ENCODE results near the gene B4GALNT1. TPM values are rescaled to one million over a fixed set of nuclear protein-coding genes. Genes with fewer than 3 reads are reported as not detected.

The B4GALNT1 gene
- total RNA-seq, 1 donor from 2014 or later, result 5.6 TPM

DNA sequence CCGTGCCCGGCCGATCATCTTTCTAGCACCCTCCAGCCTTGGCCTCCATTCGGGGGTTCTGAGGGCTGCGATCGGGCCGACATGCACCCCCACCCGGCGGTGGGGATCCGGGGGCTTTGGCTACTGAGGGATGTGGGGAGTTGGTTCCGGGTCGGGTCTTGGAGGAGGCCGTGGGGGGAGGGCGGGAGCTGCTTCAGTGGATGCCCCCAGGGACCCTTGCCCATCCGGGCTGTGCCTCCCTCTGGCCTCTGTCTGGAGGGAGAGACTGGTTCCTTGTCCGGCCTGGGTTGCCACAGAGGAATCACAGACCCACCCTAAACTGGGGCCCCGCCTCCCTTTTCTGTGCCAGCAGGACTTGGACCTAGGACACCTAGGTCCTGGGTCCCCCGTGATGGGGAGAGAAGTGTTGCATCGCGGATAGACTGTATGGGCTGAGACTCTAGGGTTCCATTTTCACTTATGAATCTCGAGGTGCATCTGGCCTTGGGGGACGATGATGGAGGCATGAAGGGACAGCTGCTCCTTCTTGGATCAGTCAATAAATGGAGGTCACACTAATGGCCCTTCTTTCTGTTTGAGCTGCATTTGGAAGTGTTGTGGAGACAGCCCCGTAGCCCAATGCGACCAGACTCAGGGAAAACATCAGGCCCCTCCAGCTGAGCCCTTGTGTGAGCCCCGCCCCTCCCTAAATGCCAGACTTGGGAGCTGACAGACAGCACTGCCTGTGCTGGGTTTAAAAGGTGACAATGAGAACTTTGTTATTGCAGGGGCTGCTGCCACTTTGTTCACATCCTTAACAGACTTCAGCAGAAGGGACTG lies 27.8 kb downstream of the B4GALNT1 start:
- Mint-ChIP-seq H3K4me1 (ENCODE audit: unreplicated experiment) (peaks cover 34% of the 10 kb centered on the region), H3K27ac (ENCODE audit: unreplicated experiment) (peak overlapping the region; percentile 91)

DNA sequence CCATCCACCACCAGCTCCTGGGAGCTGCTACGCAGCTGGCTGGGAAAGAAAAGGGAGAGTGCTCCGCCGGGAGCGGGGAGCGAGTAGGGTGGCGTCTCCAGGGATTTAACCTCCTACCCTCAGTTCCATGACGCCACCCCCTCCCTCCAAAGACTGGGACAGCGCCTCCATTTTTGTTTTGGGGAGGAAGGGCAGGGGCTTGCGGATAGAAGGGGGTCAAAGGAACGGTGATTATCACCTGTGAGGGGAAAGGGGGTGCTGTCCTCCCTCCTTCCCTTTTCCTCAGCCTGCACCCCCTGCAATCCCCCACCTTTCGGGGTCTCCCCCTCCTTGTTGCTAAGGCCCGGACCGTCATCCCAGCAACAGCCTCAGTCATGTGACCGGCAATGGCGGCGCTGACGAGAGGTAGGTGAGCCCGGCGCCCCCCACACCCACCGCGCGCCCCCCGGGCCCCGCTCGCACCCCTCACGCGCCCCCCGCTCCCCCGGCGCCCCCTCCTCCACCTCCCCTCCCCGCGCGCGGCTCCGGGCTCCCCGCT lies 28.5 kb downstream of the B4GALNT1 start, which contains the start of gene DTX3:
Gene DTX3, plus strand, starts transcription at position 371 of the 538 bp plus-strand sequence. CDS start 1,694 bp downstream, outside the sequence.
- Mint-ChIP-seq H3K9me3 (ENCODE audit: unreplicated experiment) (no peaks in the 10 kb centered on the region), H3K4me1 (ENCODE audit: unreplicated experiment) (peaks cover 30% of the 10 kb centered on the region), H3K27me3 (ENCODE audit: unreplicated experiment) (peaks cover 2% of the 10 kb centered on the region), H3K36me3 (ENCODE audit: unreplicated experiment) (peaks cover 30% of the 10 kb centered on the region), H3K27ac (ENCODE audit: unreplicated experiment) (peak within 1 kb of the TSS; percentile 93), H3K4me3 (ENCODE audit: unreplicated experiment) (peak within 1 kb of the TSS; percentile 79)
- DNase-seq (ENCODE audit: extremely low spot score, unreplicated experiment), result no peak
- TF ChIP-seq, protein P1, sequence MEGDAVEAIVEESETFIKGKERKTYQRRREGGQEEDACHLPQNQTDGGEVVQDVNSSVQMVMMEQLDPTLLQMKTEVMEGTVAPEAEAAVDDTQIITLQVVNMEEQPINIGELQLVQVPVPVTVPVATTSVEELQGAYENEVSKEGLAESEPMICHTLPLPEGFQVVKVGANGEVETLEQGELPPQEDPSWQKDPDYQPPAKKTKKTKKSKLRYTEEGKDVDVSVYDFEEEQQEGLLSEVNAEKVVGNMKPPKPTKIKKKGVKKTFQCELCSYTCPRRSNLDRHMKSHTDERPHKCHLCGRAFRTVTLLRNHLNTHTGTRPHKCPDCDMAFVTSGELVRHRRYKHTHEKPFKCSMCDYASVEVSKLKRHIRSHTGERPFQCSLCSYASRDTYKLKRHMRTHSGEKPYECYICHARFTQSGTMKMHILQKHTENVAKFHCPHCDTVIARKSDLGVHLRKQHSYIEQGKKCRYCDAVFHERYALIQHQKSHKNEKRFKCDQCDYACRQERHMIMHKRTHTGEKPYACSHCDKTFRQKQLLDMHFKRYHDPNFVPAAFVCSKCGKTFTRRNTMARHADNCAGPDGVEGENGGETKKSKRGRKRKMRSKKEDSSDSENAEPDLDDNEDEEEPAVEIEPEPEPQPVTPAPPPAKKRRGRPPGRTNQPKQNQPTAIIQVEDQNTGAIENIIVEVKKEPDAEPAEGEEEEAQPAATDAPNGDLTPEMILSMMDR (IDR thresholded peaks at IDR 0.05), result no peak

More for the DNA sequence above, 27.8 kb downstream of the B4GALNT1 start:
- DNase-seq (ENCODE audit: extremely low spot score, unreplicated experiment), result no peak
- H3K9me3 Mint-ChIP-seq (ENCODE audit: unreplicated experiment), result no peaks in the 10 kb centered on the region
- H3K27me3 Mint-ChIP-seq (ENCODE audit: unreplicated experiment), result peaks cover 2% of the 10 kb centered on the region
- peaks cover 23% of the 10 kb centered on the region for H3K36me3 Mint-ChIP-seq (ENCODE audit: unreplicated experiment)
- peak overlapping the region; percentile 79 for H3K4me3 Mint-ChIP-seq (ENCODE audit: unreplicated experiment)
- TF ChIP-seq, protein P1 (IDR thresholded peaks at IDR 0.05), result no peak

DNA sequence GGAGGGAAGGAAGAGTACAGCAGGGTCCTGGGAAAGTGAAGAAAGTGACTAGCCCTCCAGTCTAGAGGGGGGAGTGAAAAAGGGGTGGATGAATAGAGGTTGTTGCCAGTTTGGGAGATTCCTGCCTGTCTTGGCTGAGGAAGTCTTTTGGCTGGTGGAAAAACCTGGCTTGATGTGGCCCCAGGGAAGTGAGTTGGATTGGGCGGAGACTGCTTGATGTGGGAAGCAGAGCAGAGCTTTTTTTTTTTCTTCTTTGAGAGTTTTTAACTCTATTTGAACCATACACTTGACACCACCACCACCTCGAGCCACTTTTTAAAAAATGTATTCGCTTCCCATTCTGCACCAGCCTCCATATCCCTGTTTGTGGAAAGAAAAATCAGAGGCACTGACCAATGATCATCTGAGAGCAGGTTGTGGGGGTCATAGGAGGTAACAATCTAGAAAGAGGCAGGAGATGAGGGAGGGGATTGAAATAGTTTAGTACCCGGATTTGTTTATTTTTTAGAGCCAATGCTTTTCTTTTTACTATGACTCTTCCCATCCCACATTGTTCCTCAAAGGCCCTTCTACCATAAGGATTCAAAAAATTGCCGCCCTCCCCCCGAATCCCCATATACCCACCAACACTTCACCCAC lies 29.1 kb downstream of the B4GALNT1 start:
- TF ChIP-seq, protein P1 (IDR thresholded peaks at IDR 0.05), result no peak
- Mint-ChIP-seq H3K36me3 (ENCODE audit: unreplicated experiment) (peaks cover 34% of the 10 kb centered on the region), H3K9me3 (ENCODE audit: unreplicated experiment) (no peaks in the 10 kb centered on the region), H3K27me3 (ENCODE audit: unreplicated experiment) (peaks cover 2% of the 10 kb centered on the region), H3K4me1 (ENCODE audit: unreplicated experiment) (peaks cover 25% of the 10 kb centered on the region), H3K4me3 (ENCODE audit: unreplicated experiment) (peak overlapping the region; percentile 79), H3K27ac (ENCODE audit: unreplicated experiment) (peak overlapping the region; percentile 93)
- DNase-seq (ENCODE audit: extremely low spot score, unreplicated experiment), result no peak

DNA sequence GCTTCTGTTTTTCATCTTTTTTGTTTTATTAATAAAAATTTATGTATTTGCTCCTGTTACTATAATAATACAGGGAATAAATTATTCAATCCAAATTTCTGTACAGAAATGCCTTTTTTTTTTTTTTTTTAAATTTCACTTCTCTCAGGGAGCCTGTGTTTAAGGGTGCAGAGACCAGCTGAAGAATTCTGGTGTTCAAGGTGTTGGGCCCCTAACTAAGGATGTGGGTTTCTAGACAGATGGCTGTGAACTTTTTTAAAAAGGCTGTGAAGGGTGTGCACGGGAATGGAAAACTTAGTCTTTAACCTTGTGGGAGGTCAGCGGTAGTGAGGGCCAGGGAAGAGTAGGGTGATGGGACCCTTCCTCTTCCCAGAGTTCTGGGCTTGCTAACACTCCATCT lies 29.7 kb downstream of the B4GALNT1 start:
- Mint-ChIP-seq H3K9me3 (ENCODE audit: unreplicated experiment) (no peaks in the 10 kb centered on the region), H3K36me3 (ENCODE audit: unreplicated experiment) (peaks cover 38% of the 10 kb centered on the region), H3K27ac (ENCODE audit: unreplicated experiment) (peak overlapping the region; percentile 93), H3K4me3 (ENCODE audit: unreplicated experiment) (no peak overlapping the region), H3K27me3 (ENCODE audit: unreplicated experiment) (peaks cover 2% of the 10 kb centered on the region), H3K4me1 (ENCODE audit: unreplicated experiment) (peaks cover 25% of the 10 kb centered on the region)
- no peak for DNase-seq (ENCODE audit: extremely low spot score, unreplicated experiment)
- TF ChIP-seq, protein P1 (IDR thresholded peaks at IDR 0.05), result no peak

DNA sequence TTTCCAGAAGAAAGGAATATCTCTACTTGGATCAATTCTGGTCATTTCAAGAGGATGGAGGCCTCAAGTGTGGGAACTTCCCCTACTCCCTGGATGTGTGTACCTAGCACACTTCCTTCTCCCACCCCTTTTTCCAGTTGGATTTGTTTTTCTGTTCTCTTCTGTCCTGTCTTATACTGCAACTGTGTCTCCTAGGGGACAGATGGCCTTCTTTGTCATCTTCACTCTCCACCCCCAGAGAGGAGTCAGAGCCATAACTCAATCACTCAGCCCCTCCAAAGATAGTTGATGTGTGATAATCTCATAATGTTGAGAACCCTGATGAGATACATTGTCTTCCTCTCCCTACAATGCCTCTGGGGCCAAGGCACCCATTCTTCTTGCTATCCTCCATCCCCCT lies 30.5 kb downstream of the B4GALNT1 start:
- H3K27me3 Mint-ChIP-seq (ENCODE audit: unreplicated experiment), result peaks cover 2% of the 10 kb centered on the region
- H3K4me1 Mint-ChIP-seq (ENCODE audit: unreplicated experiment), result peaks cover 25% of the 10 kb centered on the region
- no peak for DNase-seq (ENCODE audit: extremely low spot score, unreplicated experiment)
- H3K4me3 Mint-ChIP-seq (ENCODE audit: unreplicated experiment), result no peak overlapping the region
- no peaks in the 10 kb centered on the region for H3K9me3 Mint-ChIP-seq (ENCODE audit: unreplicated experiment)
- H3K27ac Mint-ChIP-seq (ENCODE audit: unreplicated experiment), result no peak overlapping the region
- H3K36me3 Mint-ChIP-seq (ENCODE audit: unreplicated experiment), result peaks cover 41% of the 10 kb centered on the region
- TF ChIP-seq, protein P1 (IDR thresholded peaks at IDR 0.05), result no peak
